Body of pancreas (tissue), 4 donors: Measurements from ENCODE around the gene TADA2A. TPM values are rescaled to one million over a fixed set of nuclear protein-coding genes. Genes with fewer than 3 reads are reported as not detected.
"Not testable (repeated sequence)": the region's sequence is repeated elsewhere in the genome, so short reads cannot be mapped to it uniquely, and the experiment has no call there.

Source experiments
- ATAC-seq: fragments of 150-250 bp; one replicate; pipeline ENCODE4 v1.9.1; 2016
- DNase-seq, 4 donors: peaks; one replicate each; pipeline ENCODE4 v3.0.0-alpha.2; 2019
- H3K27ac ChIP-seq, 4 donors: fragments of 200-600 bp; sonication (generic); 1 replicate in 3 of 4; 2 replicates in 1 of 4; pipeline versions ENCODE4 v1.5.1 to v1.6.1; 2016 to 2019; ENCODE audit warnings: mild to moderate bottlenecking in 1 of 4, mixed read lengths in 1 of 4, moderate library complexity in 1 of 4
- H3K27me3 ChIP-seq, 2 donors: fragments of 200-600 bp; sonication (generic); one replicate each; pipeline ENCODE4 v1.6.0; 2016; ENCODE audit warnings: mild to moderate bottlenecking in 1 of 2
- H3K36me3 ChIP-seq, 2 donors: fragments of 200-600 bp; sonication (generic); replicated peaks in 1 of 2; 2 replicates each; pipeline ENCODE4 v1.5.1; 2016; ENCODE audit warnings: low read depth in 2 of 2; ENCODE audit not compliant: insufficient read depth in 1 of 2
- H3K4me1 ChIP-seq: fragments of 200-600 bp; sonication (generic); one replicate; pipeline ENCODE4 v1.6.0; 2016
- H3K4me3 ChIP-seq, 2 donors: fragments of 200-600 bp; sonication (generic); 1 replicate in 1 of 2; 2 replicates in 1 of 2; pipeline ENCODE4 v1.5.1; 2016 to 2019
- H3K9me3 ChIP-seq, 3 donors: fragments of 200-600 bp; sonication (generic); 1 replicate in 2 of 3; 2 replicates in 1 of 3; pipeline ENCODE4 v1.5.1; 2016
- POLR2A ChIP-seq, 3 donors: fragments of 450-650 bp; IDR thresholded peaks; one replicate each; pipeline ENCODE4 v1.6.1; 2016; ENCODE audit warnings: antibody characterized with exemption in 3 of 3, mild to moderate bottlenecking in 2 of 3
- WGBS, 2 donors: methylation state at CpG; one replicate each; pipeline ENCODE4 v1.1.5; 2017; 5-methylcytosine and 5-hydroxymethylcytosine counted together
- intact Hi-C: fragments of 100-400 bp; cut with DNase I; formaldehyde crosslinking; loops from one replicate; pipeline ENCODE4 v1.15.1; 2023
- total RNA-seq, 2 donors: library from RNA; depleted of rRNA; stranded (reverse); fragments of >200 nt; gene quantifications; one replicate each; pipeline ENCODE4 v1.1.0, GENCODE V29; 2016
- TF ChIP-seq, protein P1 (sequence below), 7 experiments: fragments of 450-650 bp in 4 of 7; fragments of 200-600 bp in 3 of 7; sonication (generic) in 3 of 7; IDR thresholded peaks; one replicate each; pipeline ENCODE4 v1.5.1; 2016 to 2019; ENCODE audit warnings: antibody characterized with exemption in 7 of 7

The TADA2A gene
- total RNA-seq, 2 donors from 2014 or later: 9.9 to 13.5 TPM

DNA sequence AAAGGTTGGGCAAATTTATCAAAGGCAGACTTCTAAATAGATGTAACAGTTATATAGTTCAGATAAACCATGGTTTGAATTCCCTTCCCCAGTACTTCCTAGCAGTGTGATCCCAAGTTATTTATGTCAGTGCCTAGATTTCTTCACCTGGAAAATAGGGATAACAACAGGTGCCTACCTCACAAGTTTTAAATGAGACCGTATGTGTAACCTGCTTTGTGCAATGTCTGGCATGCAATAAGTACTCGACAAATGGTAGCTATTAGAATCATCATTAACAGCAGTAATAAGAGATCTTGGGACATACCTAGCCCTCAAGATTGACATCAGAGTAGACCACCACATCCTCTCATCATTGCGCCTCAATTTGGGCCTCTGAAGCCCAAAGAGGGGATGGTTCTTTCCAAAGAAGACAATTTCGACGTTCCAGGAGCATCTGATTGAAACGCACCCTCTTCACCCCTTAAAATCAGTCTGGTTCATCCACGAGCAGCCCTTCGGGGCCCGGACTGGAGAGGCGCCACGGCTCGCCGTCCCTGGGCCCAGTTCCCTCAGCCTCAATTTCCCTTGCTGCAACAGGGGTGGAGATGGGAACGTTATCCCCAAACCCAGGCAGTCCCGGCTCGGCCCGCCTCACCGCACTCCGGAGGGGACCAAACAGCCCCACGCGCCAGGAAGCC lies 591 bp upstream of the TADA2A start:
- TF ChIP-seq, protein P1, sequence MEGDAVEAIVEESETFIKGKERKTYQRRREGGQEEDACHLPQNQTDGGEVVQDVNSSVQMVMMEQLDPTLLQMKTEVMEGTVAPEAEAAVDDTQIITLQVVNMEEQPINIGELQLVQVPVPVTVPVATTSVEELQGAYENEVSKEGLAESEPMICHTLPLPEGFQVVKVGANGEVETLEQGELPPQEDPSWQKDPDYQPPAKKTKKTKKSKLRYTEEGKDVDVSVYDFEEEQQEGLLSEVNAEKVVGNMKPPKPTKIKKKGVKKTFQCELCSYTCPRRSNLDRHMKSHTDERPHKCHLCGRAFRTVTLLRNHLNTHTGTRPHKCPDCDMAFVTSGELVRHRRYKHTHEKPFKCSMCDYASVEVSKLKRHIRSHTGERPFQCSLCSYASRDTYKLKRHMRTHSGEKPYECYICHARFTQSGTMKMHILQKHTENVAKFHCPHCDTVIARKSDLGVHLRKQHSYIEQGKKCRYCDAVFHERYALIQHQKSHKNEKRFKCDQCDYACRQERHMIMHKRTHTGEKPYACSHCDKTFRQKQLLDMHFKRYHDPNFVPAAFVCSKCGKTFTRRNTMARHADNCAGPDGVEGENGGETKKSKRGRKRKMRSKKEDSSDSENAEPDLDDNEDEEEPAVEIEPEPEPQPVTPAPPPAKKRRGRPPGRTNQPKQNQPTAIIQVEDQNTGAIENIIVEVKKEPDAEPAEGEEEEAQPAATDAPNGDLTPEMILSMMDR (IDR thresholded peaks at IDR 0.05): no peak
- TF ChIP-seq POLR2A (IDR thresholded peaks at IDR 0.05): no peak
- peaks cover 23% of the 10 kb centered on the region for H3K4me1 ChIP-seq
- DNase-seq (no peak), ATAC-seq (no peak)
- peak overlapping the region; percentile 30 to 85 for H3K4me3 ChIP-seq
- H3K27ac ChIP-seq: peak overlapping the region; percentile 76 to 98 (median 86)
- 1 to 2% methylated on average over 13 to 21 of the region's 21 CpGs for WGBS, 2 donors
- peaks cover 0 to under 1% of the 10 kb centered on the region in 2 donors for H3K36me3 ChIP-seq
- no peaks in the 10 kb centered on the region for H3K9me3 ChIP-seq
- H3K27me3 ChIP-seq: no peaks in the 10 kb centered on the region
- intact Hi-C loops: loop anchor here (10.0 kb wide), 1 partner anchor 89 kb away; no protein-coding TSS in a partner anchor

DNA sequence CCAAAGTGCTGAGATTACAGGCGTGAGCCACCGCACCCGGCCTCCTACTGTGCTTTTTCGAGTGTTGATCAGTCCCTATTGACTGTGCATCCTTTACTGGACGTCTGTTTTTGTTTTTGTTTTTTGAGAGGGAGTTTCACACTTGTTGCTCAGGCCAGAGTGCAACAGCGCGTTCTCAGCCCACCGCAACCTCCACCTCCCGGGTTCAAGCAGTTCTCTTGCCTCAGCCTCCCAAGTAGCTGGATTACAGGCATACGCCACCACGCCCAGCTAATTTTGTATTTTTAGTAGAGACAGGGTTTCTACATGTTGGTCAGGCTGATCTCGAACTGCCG lies 1.4 kb downstream of the TADA2A start:
- H3K9me3 ChIP-seq, H3K27me3 ChIP-seq, DNase-seq, ATAC-seq, H3K4me3 ChIP-seq, H3K27ac ChIP-seq, H3K36me3 ChIP-seq: not testable (repeated sequence)
- intact Hi-C loops: loop anchor here (10.0 kb wide), 1 partner anchor 87 kb away; no protein-coding TSS in a partner anchor
- WGBS, 2 donors: 93 to 95% methylated on average over 13 of the region's 13 CpGs
- H3K4me1 ChIP-seq: peaks cover 23% of the 10 kb centered on the region

DNA sequence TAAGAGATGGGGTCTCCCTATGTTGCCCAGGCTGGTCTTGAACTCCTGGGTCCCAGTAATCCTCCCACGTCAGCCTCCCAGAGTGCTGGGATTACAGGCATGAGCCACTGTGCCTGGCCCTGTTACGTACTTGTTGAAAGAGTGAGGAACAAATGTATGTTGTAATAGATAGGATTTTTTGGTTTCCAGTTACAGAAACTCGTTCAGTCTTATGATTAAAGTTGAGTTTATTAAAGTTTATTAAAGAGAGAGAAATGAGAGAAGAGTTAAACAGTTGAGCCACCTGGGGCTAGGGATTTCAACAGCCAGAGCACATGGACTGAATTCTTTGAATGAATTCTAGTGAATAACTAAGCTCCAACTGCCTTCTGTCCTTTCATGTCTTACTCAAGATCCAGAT lies 3.7 kb downstream of the TADA2A start:
- DNase-seq (no peak), ATAC-seq (no peak)
- H3K4me1 ChIP-seq: peaks cover 16% of the 10 kb centered on the region
- no peaks in the 10 kb centered on the region for H3K27me3 ChIP-seq
- TF ChIP-seq, protein P1 (IDR thresholded peaks at IDR 0.05): no peak
- no peak for TF ChIP-seq POLR2A (IDR thresholded peaks at IDR 0.05)
- WGBS, 2 donors: 87 to 94% methylated on average over 3 of the region's 3 CpGs
- no peaks in the 10 kb centered on the region for H3K9me3 ChIP-seq
- intact Hi-C loops: no loop called here
- H3K4me3 ChIP-seq: no peak overlapping the region
- peaks cover 0 to 8% of the 10 kb centered on the region in 2 donors for H3K36me3 ChIP-seq
- no peak overlapping the region for H3K27ac ChIP-seq

DNA sequence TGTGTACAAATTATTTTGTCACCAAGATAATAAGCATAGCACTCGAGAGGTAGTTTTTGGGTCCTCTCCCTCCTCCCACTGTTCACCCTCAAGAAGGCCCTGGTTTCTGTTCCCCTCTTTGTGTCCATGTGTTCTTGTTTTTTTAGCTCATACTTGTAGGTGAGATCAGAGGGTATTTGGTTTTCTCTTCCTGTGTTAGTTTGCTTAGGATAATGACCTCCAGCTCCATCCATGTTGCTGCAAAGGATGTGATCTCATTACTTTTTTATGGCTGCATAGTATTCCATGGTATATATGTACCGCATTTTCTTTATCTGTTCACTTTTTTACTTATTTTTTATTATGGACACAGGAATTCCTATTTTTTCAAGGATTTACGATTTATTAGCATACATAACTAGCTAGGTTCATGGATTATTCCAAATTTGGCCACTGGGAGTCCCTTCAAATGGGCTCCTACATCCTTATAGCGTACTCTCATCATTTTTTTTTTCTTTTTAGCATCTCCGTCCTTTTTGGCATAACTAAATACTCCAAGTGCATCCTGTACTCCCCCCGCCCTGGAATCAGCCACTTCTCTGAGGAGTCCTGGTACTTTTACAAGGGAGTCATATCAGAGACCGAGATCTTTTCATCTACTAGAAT lies 7.3 kb downstream of the TADA2A start:
- DNase-seq (no peak), ATAC-seq (no peak)
- H3K36me3 ChIP-seq: peaks cover 0 to 8% of the 10 kb centered on the region in 2 donors
- H3K9me3 ChIP-seq: no peaks in the 10 kb centered on the region
- no peak for TF ChIP-seq POLR2A (IDR thresholded peaks at IDR 0.05)
- TF ChIP-seq, protein P1 (IDR thresholded peaks at IDR 0.05): no peak
- intact Hi-C loops: no loop called here
- no peak overlapping the region for H3K27ac ChIP-seq
- no peak overlapping the region for H3K4me3 ChIP-seq
- 92 to 96% methylated on average over 7 of the region's 7 CpGs for WGBS, 2 donors
- no peaks in the 10 kb centered on the region for H3K4me1 ChIP-seq
- H3K27me3 ChIP-seq: no peaks in the 10 kb centered on the region

DNA sequence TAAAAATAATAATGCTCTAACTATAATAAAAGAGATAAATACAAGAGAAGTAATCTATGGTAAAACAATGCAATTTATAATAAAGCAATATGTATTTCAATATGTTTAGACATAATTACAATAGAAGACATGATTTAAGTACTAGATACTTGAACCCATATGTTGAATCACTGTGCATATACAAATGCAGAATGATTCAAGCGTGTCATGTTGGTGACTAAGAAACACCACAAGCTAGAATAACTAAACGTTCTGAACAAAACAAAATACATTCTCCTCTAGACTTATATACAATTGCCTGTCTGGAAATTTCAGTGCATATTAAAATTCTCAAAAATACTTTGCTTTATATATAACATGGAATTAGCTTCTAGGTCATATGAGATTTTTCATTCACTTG lies 11.2 kb downstream of the TADA2A start:
- no peak for ATAC-seq
- intact Hi-C loops: no loop called here
- no peaks in the 10 kb centered on the region for H3K27me3 ChIP-seq
- TF ChIP-seq POLR2A (IDR thresholded peaks at IDR 0.05): no peak
- TF ChIP-seq, protein P1 (IDR thresholded peaks at IDR 0.05): no peak
- no peaks in the 10 kb centered on the region for H3K9me3 ChIP-seq
- no peaks in the 10 kb centered on the region for H3K4me1 ChIP-seq
- no peak overlapping the region for H3K27ac ChIP-seq
- no peak for DNase-seq
- no peak overlapping the region for H3K4me3 ChIP-seq
- H3K36me3 ChIP-seq: peaks cover 0 to 7% of the 10 kb centered on the region in 2 donors
- WGBS, 2 donors: 82 to 90% methylated on average over 2 of the region's 2 CpGs
